ENCODE measurements around the gene FAM53C. TPM values are rescaled to one million over a fixed set of nuclear protein-coding genes. Genes with fewer than 3 reads are reported as not detected.

FAM53C gene
- total RNA-seq, 1 donor from 2014 or later: 26.7 TPM

DNA sequence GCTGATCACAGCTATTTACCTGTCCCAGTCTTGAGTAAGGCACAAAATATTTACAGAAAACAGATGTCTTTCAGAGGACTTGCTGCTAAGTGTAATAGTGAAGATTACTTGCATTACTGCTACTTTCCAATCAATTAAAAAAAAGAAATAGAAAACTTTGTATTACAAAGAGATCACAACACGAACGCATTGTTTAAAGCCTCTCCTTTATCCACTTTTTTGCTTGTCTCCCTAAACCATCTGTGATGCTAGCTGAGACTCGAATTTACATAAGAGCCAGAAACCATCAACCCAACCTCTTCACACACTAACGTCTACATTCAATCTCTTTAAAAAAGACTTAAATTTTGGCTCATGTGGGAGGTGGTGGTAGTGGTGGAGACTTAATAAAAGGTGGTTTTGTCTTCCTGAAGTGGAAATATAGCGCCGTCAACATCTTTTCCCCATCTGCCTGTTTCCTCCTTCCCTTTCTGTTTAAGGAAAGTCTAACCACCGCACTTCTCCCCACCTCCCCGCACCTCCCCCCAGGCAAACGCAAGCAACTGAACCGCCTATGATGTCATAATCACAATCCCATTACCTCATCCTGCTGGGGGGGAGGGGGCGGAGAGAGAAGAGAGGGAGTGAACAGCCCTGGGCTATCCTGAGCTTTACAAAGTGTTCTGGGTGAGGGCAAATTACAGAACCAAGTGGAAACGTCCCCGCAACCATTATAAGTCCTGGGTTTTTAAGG lies 948 bp upstream of the FAM53C start:
- Histone ChIP-seq H3K4me1 (peaks cover 43% of the 10 kb centered on the region), H3K27ac (replicated peaks) (peak overlapping the region; percentile 97), H3K36me3 (peaks cover 13% of the 10 kb centered on the region), H3K9me3 (replicated peaks) (no peaks in the 10 kb centered on the region), H3K4me3 (peak overlapping the region; percentile 93), H3K27me3 (ENCODE audit: low read depth) (no peaks in the 10 kb centered on the region)
- DNase-seq: peak; percentile 80
- intact Hi-C loops (cut with micrococcal nuclease): no loop called here
- TF ChIP-seq, protein P1, sequence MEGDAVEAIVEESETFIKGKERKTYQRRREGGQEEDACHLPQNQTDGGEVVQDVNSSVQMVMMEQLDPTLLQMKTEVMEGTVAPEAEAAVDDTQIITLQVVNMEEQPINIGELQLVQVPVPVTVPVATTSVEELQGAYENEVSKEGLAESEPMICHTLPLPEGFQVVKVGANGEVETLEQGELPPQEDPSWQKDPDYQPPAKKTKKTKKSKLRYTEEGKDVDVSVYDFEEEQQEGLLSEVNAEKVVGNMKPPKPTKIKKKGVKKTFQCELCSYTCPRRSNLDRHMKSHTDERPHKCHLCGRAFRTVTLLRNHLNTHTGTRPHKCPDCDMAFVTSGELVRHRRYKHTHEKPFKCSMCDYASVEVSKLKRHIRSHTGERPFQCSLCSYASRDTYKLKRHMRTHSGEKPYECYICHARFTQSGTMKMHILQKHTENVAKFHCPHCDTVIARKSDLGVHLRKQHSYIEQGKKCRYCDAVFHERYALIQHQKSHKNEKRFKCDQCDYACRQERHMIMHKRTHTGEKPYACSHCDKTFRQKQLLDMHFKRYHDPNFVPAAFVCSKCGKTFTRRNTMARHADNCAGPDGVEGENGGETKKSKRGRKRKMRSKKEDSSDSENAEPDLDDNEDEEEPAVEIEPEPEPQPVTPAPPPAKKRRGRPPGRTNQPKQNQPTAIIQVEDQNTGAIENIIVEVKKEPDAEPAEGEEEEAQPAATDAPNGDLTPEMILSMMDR (IDR thresholded peaks at IDR 0.05; ENCODE audit: borderline replicate concordance): no peak

DNA sequence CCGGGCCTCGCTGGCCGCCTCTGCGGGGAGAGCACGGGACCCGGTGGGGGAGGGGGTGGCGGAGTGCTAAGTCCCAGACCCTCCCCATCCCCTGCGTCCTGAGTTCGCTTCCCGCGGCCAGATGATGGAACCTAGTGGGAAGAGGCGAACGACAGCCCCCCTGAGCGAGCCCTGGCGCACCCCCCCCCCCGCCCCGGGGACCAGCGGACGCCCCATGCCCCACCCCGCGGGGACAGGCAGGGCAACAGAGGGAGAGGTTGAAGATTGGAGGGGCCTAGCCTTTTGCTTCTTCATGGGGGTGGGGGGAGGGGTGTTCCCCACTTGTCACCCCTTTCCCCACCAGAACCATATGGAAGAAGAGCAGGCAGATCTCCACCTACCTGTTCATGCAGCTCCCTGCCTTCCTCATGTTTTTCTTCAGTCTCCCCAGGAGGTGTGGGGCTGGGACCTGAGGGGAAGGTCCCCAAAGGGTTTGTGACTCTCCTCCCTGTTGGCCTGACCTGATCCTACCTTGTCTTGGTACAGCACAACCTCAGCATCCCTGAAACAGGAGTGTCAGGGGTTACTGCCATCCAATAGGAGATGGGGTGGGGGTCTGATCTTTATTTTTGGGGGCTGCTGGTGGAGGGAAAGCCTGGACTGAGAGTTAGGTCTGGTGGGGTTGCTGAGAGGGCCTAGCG lies 485 bp downstream of the FAM53C start:
- Histone ChIP-seq H3K36me3 (peaks cover 27% of the 10 kb centered on the region), H3K9me3 (replicated peaks) (no peaks in the 10 kb centered on the region), H3K27me3 (ENCODE audit: low read depth) (no peaks in the 10 kb centered on the region), H3K27ac (replicated peaks) (peak overlapping the region; percentile 97), H3K4me3 (peak overlapping the region; percentile 93), H3K4me1 (peaks cover 38% of the 10 kb centered on the region)
- intact Hi-C loops (cut with micrococcal nuclease): no loop called here
- DNase-seq: no peak
- TF ChIP-seq, protein P1 (IDR thresholded peaks at IDR 0.05; ENCODE audit: borderline replicate concordance): no peak

- Histone ChIP-seq H3K4me1 (peaks cover 38% of the 10 kb centered on the region), H3K9me3 (replicated peaks) (no peaks in the 10 kb centered on the region), H3K36me3 (peaks cover 33% of the 10 kb centered on the region), H3K27ac (replicated peaks) (peak overlapping the region; percentile 97), H3K4me3 (peak overlapping the region; percentile 93), H3K27me3 (ENCODE audit: low read depth) (no peaks in the 10 kb centered on the region)
- intact Hi-C loops (cut with micrococcal nuclease): no loop called here
- TF ChIP-seq, protein P1 (IDR thresholded peaks at IDR 0.05; ENCODE audit: borderline replicate concordance): no peak
- DNase-seq: no peak
Measured at GRCh38 chr5:138339091-138339456, 1.0 kb downstream of the FAM53C start.

DNA sequence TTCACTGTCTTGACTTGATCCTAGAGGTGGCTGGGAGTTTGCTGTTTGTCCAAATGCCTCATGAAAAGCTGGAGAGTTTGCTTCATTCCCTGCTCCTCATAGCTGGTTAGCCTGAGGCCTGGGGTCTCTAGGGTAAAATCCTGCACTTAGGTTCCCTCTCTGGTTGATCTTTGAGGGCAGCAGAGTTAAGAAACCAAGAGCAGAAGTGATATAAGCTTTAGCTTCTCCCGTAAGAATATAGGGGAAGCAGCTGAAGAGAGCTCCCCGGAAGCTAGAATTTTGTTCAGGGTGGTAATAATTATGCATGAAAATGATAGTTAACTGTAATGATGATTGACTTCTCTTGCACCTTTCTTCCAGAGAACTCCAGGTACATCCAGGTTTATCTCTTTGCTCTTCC lies 1.4 kb downstream of the FAM53C start:
- Histone ChIP-seq H3K27me3 (ENCODE audit: low read depth) (no peaks in the 10 kb centered on the region), H3K4me1 (peaks cover 38% of the 10 kb centered on the region), H3K4me3 (peak overlapping the region; percentile 93), H3K9me3 (replicated peaks) (no peaks in the 10 kb centered on the region), H3K27ac (replicated peaks) (peak overlapping the region; percentile 97), H3K36me3 (peaks cover 37% of the 10 kb centered on the region)
- intact Hi-C loops (cut with micrococcal nuclease): no loop called here
- TF ChIP-seq, protein P1 (IDR thresholded peaks at IDR 0.05; ENCODE audit: borderline replicate concordance): no peak
- no peak for DNase-seq

DNA sequence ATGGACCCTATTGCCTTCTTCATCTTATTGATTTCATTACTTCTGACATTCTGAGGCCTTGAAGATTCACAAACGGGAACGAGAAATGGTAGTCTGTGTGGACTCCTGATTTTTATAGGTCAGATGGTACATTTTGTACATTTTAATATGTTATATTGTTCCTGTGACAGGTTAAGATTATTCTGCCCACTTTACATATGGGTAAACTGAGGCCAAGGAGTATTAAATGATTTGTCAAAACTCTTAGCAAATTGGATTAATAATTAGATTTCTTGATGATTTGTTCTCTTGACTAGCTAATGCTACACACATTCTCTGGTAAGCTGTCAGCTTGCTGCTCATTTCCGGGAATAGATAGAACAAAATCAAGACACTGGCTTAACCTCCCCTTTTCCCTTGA lies 1.9 kb downstream of the FAM53C start:
- H3K27me3 ChIP-seq (ENCODE audit: low read depth): no peaks in the 10 kb centered on the region
- intact Hi-C loops (cut with micrococcal nuclease): no loop called here
- H3K4me3 ChIP-seq: peak overlapping the region; percentile 93

More for the DNA sequence above, 1.9 kb downstream of the FAM53C start:
- TF ChIP-seq, protein P1 (IDR thresholded peaks at IDR 0.05; ENCODE audit: borderline replicate concordance): no peak
- H3K27ac ChIP-seq (replicated peaks): peak overlapping the region; percentile 97
- peaks cover 38% of the 10 kb centered on the region for H3K4me1 ChIP-seq
- DNase-seq: no peak
- H3K9me3 ChIP-seq (replicated peaks): no peaks in the 10 kb centered on the region
- H3K36me3 ChIP-seq: peaks cover 42% of the 10 kb centered on the region
